GOT3 (cell line): Measurements from ENCODE around the gene CDH4.

ENCODE experiments used
- DNase-seq: peaks from one replicate; lab custom pipeline; 2025; ENCODE audit warnings: mixed read lengths; lab: John Stamatoyannopoulos, UW

The CDH4 gene

DNA sequence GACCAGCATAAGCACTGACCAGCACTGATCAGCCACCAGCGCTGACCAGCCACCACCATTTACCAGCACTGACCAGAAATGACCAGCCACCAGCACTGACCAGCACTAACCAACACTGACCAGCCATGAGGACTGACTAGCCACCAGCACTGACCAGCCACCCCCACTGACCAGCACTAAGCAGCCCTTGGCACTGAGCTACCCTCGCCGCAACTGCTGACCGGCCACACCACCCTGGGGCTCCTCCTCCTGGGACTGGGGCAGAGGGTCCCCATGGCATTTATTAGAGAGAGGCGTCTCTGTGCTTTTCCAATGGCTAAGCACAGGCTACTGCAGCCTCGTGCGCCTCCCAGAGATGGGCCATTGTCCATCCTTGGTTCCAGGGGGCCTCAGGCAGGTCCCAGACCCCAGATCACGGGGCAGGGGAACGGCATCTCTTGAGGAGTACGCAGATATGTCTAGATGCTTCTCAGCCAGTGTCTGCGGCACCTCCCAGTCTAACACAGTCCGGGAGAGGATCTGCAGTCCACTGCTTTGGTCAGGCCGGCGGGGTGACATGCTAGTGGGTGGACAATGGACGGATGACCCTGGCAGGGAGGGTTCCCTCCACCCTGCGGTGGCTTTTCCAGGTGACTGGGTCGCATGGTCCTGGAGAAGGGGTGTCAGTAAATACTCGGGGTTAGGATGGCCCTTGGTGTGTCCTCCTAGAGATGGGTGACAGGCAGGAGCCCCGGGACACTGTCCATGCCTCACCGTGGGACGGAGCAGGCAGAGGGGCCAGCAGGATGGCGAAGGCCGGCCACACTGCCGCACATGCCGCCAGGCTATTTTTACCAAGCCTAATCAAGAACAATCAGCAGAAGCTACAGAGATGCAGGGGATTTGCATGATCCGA lies 645.6 kb downstream of the CDH4 start:
- DNase-seq = no peak

DNA sequence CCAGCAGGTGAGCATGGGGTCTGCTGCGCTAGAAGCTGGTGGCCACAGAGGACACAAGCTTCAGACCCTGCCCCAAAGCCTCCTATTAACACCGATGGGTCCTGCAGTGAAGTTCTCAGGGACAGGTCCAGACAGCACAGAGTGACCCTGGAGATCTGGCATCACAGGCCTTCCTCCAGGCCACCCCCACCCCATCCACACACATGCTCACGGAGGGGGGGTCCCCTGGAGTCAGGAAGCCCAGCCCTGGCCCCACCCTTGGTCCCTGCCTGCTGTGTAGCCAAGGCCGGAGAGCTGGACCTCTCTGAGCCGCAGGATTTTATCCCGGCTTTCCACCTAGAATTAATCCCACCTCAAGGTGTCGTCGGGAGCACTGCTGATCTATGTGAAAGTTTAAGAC lies 646.3 kb downstream of the CDH4 start:
- DNase-seq = no peak

DNA sequence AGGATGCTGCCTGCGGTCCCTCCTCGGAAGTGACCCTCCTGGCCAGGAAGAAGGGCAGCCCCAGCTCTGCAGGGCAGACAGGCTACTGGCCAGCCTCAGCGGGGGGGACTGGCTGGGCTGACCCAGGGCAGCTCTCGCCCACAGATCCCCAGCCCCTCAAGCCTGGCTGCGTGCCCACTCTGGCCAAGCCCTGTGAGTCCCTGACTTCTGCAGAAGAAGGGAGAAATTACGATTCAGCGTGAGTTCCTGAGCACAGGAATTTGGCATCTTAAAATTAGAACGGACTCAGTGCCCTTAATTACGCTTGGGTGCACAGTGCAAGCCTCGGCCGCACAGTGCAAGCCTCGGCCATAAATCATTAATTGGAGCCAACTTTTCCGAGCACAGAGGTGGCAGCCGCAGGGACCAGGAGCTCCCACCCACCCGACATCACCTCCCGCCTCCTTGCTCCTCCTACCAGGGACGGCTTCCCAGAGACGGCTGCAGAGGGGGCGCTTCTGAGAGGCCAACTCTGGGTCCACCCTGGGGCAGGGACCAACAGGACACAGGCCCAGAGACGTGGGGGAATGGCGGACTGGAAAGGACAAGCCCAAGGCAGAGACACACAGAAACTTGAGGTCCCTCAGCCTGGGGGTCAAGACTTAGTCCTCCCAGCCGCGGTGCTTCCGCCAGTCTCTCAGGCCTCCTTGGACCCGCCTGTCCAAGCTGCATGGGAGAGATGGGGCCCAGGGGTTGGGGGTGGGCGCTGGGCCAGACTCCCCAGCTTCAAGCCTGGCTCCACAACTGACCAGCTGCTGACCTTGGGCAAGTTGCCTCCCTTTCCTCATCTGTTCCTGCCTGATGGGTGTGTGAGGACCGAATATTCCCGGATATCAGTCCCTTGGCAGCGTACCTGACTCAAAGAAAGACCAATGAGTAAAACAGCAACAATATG lies 648.2 kb downstream of the CDH4 start:
- no peak for DNase-seq

DNA sequence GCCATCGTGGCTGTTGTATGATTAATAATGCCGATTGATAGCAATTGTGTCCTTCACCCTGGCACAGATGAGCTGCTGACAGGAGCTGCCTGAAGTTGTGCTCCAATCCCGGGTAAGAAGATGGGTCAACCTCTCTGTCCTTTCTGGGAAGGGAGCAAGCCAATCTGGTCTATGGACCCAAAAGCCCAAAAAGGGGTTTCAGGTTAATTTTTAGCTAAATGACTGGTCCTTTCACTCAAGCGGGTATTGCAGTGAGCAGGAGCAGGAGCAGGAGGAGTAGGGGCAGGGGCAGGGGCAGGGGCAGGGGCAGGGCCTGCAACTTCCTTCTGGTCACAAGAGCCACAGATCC lies 648.9 kb downstream of the CDH4 start:
- no peak for DNase-seq

DNA sequence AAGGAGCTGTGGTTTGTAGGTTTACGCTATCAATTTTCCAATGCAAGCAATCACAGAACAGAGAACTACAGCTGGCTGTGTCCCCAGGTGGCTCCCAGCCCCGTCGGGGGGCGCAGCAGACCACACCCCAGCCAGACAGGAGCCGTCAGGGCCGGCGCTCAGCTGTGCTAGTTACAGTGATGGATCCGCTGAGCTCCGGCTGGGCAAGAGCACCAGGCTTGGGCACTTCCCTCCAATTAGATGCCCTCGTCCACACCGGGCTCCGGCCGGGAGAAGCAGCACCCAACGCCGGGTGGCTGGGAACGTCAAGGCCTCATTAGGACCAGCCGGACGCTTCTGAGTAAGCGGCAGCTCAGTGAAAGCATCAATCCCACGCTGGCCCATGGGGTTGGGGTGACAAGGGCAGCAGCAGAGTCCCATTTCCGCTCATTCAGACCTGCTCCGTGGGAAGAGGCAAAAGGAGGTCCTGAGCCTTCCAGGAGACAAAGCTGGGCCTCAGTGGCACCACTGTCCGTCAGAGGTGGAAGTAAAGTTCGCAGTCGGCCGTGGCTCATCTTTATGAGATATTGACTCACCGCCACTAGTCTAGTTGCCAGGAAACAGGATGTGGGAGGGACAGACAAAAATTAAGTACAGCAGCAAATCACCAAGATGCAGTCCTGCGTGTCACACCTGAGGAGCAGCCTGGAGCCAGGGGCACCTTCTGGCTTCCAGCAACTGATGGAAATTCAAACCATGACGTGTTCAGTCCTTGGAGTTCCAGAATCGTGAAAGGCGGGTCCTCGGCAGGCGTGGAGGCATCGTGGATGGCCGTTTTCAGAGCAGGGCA lies 649.5 kb downstream of the CDH4 start:
- no peak for DNase-seq

DNA sequence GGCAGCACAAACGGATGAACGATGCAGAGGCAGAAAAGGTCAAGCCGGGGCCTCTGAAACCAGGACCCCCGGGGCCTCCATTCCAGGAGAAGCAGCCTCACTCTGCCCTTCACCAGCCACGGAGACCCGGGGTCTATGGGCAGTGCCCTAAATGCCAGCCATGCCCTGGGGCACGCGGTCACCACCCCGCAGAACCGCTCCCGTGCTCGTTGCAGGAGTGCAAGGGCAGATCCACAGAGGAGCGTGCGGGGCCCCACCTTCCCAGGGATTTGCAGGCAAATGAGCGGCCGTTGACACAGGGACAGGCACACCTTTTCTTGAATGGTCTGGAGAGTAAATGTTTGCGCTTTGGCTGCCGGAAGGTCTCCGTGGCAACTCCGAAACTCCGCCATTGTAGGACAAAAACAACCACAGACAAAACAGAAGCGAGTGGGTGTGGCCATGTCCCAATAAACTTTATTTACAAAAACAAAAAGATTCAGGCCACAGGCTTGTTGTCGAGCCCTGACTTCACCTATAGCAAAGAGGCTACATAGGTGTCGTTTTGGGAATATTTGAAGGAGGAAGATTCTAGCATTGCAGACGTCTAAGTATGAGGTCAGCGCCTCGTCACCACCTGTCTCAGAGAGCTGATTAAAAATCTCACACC lies 650.3 kb downstream of the CDH4 start:
- no peak for DNase-seq

DNA sequence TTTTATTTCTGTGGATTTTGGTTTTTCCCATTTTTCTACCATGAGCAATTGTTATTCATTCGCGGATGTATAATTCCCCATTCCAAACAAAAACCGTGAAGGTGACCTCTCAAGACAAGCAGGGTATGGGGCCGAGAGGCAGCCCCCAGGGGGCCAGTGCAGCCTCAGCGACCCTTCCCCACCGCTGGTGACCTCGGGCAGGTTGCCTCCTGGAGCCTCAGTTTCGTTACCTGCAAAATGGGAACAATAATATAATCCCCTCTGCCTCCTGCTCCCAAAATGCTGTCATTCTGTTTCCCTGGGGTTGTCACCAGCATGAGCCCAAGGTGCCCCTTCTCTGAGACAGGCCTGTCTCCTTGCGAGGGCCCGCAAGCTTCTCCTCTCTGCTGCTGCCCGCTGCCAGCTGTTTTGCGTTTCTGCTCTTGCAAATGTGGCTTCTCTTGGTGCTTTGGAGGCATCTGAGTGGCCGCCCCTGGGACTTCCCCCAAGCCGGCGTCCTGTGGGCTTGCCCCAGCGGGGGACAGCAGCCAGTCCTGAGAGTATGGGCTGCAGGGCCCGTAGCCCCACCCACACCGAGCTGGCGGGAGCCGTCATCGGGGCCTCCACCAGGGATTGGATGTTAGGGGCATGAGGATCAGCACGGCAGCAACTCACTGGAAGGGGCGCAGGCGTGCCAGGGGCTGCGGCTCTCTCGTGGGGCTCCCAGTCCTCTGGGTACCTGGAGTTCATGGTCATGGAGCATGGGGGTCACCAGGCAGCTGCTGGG lies 651.7 kb downstream of the CDH4 start:
- DNase-seq = no peak

DNA sequence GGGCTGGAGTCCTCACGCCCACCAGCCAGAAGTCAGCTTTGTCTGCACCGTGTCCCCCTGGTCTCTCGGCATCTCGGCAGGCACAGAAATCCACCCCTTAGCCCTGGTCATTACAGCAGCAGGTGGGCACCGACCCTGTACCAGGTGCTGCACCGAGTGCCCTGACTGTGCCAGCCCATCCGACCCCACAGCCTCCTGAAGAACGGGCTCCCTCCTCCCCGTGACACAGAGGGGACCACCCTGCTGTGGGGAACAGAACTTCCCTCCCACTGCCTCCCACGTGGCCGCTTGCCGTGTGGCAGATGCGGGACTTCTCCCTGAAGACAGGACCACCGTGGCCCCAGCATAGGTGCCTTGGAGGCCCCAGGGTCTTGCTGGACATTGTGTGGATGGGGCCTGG lies 652.4 kb downstream of the CDH4 start:
- DNase-seq = no peak

DNA sequence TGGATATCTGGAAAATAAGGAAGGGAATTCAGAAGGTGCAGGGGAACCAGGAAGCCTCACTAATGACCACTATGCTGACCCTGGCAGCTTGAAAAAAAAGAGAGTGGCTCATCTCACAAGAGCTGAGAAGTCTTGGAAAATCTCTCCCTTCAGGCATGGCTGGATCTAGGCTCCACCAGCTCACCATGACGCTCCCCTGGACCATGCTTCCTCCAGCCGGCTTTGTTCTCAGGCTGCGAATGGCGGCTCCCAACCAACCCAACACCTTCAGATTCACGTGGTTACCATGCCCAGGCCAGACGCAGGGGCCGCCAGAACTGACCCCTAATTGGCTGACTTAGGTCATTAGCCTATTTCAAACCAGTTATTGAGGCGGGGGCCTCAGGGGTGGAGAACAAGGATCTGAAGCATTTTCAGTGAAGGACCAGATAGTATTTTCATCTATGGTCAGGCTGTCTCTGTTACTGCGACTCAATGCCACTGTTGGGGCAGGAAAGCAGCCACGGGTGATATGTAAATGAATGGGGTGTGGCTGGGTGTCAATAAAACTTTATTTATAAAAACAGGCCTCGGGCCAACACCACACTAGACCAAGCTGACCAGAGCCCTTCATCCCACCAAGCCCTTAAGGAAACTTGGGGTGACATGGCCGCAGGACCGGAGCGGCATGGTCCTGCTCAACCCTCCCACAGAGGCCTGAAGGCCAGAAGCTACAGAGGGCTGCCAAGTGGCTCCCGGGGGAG lies 653.9 kb downstream of the CDH4 start:
- DNase-seq = no peak

DNA sequence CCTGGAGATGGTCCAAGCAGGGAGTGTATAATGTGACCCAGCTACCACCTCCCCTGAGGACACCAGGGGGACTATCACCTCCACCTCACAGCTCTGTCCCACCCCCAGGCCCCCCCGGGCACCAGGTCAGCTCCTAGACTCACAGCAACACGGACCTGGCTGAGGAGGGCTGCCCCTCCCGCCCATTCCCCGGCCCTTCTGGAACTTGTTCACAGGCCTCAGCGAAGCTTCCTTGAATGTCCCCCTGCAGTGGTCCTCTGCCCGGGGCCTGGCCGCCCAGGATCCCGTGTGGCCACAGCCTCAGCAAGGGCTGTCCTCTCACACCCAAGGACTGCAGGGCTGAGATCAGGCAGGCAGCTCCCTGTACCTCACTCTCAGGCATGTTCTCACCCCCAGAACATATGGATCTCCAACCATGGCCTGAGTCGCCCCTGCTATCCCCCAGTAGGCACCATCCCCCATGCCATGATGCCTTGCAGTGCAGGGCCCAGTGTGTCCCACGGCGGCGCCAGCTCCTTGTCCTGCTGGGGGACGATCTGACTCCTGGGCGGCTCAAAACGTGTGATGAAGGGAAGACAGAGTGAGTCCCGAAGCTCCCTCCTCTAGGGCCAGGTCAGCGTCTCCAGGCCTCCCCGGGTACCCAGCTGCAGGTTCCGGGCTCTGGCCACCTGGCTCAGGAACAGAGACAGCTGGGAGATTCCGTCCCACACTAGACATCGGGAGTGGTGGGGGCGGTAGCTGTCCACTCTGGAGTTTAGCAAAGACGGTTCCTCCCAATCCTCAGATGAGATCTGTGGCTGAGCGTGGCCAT lies 655.2 kb downstream of the CDH4 start:
- DNase-seq = no peak

DNA sequence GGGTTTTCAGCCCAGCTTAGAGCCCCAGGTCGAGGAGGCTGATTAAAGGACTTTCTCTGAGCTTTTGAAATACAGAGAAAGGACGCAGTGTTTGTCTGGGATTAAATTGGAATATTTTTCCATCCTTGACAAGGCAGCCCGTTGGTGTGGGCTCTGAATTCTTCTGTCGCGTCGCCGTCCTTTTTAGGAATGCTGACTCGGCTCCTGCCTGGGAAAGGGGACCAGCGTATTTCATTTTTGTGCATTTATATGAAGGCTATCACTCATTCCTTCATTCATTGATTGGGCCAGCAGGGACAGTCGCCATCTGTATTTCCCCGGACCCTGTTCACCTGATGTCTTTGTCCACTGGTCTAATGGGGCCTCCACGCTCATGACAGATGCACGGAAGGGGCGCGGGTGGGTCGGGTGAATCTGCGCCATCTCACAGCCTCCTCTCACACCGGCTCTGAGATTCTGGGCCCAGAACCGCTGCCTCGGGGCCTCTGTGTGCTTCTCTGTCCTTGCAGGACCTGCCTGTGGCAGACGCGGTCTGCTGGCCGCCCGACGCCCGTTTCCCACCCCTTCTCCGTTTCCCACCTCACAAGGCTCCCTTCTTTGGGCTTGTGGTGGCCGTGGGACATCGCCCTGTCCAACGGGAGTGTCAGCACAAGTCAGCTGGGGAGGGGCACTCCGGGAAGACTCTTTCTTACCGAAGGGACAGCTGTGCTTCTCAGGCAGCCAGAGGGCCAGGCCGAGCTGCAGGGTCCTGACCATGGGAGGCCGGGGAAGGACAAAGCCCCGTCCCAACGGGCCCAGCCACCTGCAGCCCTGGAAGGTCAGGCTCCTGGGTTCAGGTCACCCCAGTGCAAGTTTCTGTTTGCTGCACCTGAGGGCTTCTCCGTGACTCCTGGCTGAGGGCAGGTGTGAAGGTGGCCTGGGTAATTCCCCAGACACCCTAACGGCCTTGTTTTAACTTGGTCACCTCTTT lies 656.3 kb downstream of the CDH4 start:
- DNase-seq = no peak

DNA sequence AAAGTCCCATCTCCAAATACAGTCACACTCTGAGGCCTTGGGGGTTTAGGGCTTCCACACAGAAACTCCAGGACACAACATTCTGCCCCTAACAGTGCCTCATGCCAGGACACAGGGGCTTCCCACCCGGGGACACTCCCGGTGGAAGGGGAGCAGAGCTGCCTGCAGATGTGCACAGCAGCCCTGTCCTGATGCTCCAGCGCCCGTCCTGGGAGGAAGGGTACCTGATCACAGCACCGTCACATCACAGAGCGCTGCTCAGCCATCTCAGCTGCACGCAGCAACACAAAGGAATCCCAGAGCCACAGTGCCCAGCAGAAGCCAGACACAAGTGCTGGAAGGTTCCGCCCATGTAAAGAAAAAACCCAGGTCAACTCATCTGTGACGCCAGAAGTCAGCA lies 657.0 kb downstream of the CDH4 start:
- DNase-seq = no peak

DNA sequence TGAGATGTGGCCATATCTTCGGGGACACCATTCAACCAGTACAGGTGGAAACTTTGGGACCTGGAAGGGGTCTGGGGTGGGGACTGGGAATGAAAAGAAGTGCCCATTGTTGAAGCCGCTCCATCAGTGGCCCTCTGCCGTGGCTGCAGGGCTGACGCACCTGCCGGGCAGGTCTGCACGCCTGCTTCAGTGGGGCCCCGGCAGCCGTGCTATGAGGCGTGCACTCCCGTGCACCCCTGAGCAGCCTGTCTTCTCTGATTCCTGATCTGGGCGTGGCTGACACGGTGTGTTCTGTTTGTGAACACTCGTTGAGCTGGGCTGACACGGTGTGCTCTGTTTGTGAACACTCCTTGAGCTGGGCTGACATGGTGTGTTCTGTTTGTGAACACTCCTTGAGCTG lies 657.8 kb downstream of the CDH4 start:
- DNase-seq = no peak

DNA sequence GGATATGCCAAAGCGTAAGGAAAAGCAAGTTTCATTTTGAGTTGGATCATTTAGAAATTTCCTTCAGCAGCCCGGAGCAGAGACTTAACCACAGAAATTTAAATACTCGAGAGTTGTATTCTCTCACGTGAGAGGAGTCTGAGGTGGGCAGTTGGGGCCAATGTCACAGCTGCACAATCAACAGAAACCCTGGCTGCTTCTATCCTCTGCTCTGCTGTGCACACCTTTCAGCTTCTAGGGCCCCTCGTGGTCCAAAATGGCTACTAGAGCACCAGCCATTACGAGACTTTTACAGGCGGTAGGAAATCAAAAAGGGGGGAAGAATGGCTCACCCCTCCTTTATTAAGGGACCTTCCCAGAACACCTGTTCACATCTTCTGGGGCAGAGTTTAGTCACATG lies 659.8 kb downstream of the CDH4 start:
- no peak for DNase-seq

DNA sequence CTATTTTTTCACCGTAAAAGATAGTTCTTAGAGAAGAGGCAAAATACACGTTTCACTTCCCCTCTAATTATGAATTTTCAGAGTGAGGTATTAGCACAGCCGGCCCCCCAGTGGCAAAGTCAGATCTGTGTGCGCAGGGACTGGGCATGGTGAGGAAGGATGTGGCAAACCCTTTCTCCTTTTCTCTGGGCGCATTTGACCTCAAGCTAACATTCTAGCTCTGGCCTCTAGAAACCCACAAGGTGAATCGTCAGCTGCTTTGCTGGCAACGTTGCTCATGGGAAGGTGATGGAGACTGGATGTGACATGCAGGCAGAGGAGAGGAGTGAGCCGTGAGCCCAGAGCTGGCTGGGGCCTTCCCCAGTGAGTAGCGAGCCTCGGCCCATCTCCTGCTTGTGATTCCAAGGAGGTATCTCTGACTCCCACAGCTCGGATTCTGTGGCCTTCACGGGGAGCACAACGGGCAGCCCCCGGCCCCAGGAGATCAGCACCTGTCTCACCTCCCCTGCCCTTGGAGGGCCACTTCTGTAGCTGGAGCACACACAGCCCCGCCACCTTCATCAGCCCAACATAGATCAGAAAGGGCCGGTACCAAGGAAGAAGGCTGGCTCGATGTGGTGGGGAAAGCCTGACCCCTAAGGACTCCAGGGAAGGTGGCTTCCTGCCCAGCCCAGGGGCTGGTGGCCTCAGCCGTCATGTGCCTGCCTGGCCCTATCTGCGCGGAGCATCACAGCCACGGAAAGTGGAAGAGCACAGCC lies 660.8 kb downstream of the CDH4 start:
- no peak for DNase-seq

DNA sequence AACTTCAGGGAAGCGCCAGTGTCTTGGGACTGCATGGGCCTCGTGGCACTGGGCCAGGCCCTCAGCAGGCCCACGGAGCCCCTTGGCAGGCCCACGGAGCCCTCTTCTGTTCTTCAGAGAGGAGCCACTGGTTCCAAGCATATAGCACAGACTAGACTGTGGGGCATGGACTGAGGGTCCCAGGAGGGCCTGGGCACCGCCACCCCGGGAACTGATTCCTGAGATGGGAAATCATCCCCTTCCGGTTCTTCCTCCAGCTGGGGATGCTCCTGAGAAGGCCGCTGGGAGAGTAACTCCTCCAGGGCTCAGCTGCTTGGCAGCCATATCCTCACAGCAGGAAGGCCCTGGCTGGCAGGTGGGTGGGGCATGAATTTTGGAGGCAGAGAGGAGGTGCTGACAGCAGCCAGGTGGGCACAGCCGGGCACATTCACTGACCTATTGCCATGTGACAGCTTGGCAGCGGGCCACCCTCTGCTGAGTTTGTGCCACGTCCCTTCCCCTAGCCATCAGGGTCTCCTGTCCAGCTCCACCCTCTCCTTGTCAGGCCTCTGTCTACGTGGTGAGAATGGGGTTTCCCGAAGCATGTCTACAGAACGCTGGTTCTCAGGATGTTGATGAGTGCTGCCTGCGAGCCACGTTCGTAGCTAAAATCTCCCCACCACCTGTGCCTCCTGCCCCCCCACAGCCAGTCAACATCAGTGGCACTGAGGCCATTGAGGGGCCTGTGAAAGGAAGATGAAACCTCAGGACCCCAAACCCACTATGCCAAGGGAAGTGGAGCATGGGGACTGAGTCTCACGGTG lies 661.6 kb downstream of the CDH4 start:
- DNase-seq = no peak

DNA sequence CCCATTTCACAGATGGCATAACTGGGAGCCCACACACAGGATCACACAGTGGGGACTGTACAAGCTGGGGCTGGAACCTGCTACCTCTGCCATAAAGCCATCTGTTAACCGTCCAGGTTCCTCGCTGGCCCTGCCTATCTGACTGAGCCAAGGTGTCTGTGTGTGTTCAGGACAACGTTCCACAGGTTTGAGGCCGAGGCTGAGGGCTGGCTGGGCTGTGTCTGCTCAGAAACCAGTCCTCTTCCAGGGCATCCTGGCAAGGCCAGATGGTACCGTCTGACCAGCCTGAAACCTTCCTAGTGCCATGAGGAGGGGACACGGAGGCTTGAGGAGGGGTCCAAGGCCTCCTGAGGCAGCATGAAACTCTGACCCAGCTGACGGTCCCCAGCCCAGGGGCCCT lies 663.0 kb downstream of the CDH4 start:
- DNase-seq = no peak
